Liver (tissue), 3 donors: Measurements from ENCODE around the gene TAF3.

Source experiments
- SP1 ChIP-seq: IDR thresholded peaks from 2 replicates; pipeline ENCODE4 v1.6.1; 2018; ENCODE audit warnings: antibody characterized with exemption, mild to moderate bottlenecking
- TF ChIP-seq, protein P1 (sequence below): fragments of 150-350 bp; IDR thresholded peaks from 2 replicates; pipeline ENCODE4 v1.5.1; 2017; ENCODE audit warnings: improper control_type of control experiment, low read depth, low read length; ENCODE audit not compliant: missing input control
- TF ChIP-seq, protein P2 (sequence below): IDR thresholded peaks from 2 replicates; pipeline ENCODE4 v1.6.1; 2016; ENCODE audit warnings: antibody characterized with exemption, mild to moderate bottlenecking
- donor health status: healthy.
- donor health status: healthy.

- TF ChIP-seq, protein P1, sequence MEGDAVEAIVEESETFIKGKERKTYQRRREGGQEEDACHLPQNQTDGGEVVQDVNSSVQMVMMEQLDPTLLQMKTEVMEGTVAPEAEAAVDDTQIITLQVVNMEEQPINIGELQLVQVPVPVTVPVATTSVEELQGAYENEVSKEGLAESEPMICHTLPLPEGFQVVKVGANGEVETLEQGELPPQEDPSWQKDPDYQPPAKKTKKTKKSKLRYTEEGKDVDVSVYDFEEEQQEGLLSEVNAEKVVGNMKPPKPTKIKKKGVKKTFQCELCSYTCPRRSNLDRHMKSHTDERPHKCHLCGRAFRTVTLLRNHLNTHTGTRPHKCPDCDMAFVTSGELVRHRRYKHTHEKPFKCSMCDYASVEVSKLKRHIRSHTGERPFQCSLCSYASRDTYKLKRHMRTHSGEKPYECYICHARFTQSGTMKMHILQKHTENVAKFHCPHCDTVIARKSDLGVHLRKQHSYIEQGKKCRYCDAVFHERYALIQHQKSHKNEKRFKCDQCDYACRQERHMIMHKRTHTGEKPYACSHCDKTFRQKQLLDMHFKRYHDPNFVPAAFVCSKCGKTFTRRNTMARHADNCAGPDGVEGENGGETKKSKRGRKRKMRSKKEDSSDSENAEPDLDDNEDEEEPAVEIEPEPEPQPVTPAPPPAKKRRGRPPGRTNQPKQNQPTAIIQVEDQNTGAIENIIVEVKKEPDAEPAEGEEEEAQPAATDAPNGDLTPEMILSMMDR, result no peak
- TF ChIP-seq, protein P2, sequence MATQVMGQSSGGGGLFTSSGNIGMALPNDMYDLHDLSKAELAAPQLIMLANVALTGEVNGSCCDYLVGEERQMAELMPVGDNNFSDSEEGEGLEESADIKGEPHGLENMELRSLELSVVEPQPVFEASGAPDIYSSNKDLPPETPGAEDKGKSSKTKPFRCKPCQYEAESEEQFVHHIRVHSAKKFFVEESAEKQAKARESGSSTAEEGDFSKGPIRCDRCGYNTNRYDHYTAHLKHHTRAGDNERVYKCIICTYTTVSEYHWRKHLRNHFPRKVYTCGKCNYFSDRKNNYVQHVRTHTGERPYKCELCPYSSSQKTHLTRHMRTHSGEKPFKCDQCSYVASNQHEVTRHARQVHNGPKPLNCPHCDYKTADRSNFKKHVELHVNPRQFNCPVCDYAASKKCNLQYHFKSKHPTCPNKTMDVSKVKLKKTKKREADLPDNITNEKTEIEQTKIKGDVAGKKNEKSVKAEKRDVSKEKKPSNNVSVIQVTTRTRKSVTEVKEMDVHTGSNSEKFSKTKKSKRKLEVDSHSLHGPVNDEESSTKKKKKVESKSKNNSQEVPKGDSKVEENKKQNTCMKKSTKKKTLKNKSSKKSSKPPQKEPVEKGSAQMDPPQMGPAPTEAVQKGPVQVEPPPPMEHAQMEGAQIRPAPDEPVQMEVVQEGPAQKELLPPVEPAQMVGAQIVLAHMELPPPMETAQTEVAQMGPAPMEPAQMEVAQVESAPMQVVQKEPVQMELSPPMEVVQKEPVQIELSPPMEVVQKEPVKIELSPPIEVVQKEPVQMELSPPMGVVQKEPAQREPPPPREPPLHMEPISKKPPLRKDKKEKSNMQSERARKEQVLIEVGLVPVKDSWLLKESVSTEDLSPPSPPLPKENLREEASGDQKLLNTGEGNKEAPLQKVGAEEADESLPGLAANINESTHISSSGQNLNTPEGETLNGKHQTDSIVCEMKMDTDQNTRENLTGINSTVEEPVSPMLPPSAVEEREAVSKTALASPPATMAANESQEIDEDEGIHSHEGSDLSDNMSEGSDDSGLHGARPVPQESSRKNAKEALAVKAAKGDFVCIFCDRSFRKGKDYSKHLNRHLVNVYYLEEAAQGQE, result no peak
- TF ChIP-seq SP1, result no peak
Observed at GRCh38 chr10:7960108-7960507, 141.8 kb downstream of the TAF3 start.
